ENCODE data around the gene C12orf75.

GRCh38 chr12:105349138-105349537, 18.6 kb downstream of the C12orf75 start:
- TF ChIP-seq CTCF (IDR thresholded peaks at IDR 0.05): no peak
- TF ChIP-seq POLR2AphosphoS5 (IDR thresholded peaks at IDR 0.05): no peak
